ENCODE results near the gene KRT40.

DNA sequence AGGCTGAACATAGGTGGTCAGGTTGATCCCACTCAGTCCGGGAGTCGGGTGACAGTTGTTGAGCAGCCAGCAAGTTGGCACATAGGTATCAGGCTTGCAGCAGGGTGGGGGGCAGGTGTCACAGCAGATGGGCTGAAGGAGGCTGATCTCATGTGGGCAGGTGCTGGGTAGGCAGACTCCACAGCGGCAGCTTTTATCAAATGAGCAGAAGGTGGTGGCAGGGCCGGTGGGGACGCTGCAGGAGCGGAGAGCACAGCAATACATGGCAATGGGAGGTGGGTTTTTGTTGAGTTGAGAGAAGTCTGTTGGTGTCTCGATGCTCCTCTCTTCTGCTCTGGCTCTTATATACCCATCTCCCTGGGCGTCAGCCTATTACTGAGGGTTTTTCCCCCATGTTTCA, 24.7 kb upstream of the KRT40 start, which contains the start of gene KRTAP3-1:
- TF ChIP-seq, protein P1, sequence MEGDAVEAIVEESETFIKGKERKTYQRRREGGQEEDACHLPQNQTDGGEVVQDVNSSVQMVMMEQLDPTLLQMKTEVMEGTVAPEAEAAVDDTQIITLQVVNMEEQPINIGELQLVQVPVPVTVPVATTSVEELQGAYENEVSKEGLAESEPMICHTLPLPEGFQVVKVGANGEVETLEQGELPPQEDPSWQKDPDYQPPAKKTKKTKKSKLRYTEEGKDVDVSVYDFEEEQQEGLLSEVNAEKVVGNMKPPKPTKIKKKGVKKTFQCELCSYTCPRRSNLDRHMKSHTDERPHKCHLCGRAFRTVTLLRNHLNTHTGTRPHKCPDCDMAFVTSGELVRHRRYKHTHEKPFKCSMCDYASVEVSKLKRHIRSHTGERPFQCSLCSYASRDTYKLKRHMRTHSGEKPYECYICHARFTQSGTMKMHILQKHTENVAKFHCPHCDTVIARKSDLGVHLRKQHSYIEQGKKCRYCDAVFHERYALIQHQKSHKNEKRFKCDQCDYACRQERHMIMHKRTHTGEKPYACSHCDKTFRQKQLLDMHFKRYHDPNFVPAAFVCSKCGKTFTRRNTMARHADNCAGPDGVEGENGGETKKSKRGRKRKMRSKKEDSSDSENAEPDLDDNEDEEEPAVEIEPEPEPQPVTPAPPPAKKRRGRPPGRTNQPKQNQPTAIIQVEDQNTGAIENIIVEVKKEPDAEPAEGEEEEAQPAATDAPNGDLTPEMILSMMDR (IDR thresholded peaks at IDR 0.05), result no peak
- TF ChIP-seq POLR2A (IDR thresholded peaks at IDR 0.05), result no peak
